ENCODE measurements around the gene MYZAP. TPM values are rescaled to one million over a fixed set of nuclear protein-coding genes. Genes with fewer than 3 reads are reported as not detected.

The MYZAP gene
- total and polyA plus RNA-seq, 10 donors = 4.1 to 26.2 (median 13.8) TPM

DNA sequence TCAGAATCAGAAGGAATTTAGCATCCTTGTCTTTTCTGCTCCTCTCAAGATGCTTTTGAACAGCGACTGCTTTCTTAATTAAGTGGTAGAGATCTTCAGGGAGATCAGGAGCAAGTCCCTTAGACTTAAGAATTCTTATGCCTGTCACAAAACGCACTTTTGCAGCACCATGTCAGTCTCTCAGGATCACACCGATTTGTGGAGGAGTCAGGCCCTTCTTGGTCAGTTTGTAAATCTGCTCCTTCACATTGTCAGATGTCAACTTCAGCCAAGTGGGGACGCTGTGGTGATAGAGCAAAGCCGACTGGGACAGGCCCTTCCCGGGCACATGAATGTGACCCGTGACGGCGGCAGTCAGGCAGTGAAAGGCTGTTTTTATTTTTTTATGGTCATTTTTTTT is 35.7 kb upstream of the MYZAP start:
- 86 to 96% (median 92%) methylated on average over 9 of the region's 9 CpGs for WGBS, 5 donors
- intact Hi-C loops (cut with DNase I; ENCODE audit: low total_unique reads) = loop anchor here (5.0 kb wide), 1 partner anchor 306 kb away; no protein-coding TSS in a partner anchor
- DNase-seq = no peak
- H3K36me3 ChIP-seq = no peaks in the 10 kb centered on the region
- no peak overlapping the region for H3K27ac ChIP-seq
- no peaks in the 10 kb centered on the region for H3K9me3 ChIP-seq
- H3K4me3 ChIP-seq = no peak overlapping the region
- H3K27me3 ChIP-seq (replicated peaks in 1 of 7) = peaks cover 0 to 5% (median 0%) of the 10 kb centered on the region in 7 donors
- peaks cover 0 to 16% (median 4%) of the 10 kb centered on the region in 6 donors for H3K4me1 ChIP-seq
- TF ChIP-seq POLR2A (IDR thresholded peaks at IDR 0.05) (no peak), POLR2AphosphoS5 (IDR thresholded peaks at IDR 0.05) (no peak)
- TF ChIP-seq, protein P1, sequence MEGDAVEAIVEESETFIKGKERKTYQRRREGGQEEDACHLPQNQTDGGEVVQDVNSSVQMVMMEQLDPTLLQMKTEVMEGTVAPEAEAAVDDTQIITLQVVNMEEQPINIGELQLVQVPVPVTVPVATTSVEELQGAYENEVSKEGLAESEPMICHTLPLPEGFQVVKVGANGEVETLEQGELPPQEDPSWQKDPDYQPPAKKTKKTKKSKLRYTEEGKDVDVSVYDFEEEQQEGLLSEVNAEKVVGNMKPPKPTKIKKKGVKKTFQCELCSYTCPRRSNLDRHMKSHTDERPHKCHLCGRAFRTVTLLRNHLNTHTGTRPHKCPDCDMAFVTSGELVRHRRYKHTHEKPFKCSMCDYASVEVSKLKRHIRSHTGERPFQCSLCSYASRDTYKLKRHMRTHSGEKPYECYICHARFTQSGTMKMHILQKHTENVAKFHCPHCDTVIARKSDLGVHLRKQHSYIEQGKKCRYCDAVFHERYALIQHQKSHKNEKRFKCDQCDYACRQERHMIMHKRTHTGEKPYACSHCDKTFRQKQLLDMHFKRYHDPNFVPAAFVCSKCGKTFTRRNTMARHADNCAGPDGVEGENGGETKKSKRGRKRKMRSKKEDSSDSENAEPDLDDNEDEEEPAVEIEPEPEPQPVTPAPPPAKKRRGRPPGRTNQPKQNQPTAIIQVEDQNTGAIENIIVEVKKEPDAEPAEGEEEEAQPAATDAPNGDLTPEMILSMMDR (IDR thresholded peaks at IDR 0.05 in 8 of 11, conservative IDR thresholded peaks at IDR 0.05 in 3 of 11) = no peak

DNA sequence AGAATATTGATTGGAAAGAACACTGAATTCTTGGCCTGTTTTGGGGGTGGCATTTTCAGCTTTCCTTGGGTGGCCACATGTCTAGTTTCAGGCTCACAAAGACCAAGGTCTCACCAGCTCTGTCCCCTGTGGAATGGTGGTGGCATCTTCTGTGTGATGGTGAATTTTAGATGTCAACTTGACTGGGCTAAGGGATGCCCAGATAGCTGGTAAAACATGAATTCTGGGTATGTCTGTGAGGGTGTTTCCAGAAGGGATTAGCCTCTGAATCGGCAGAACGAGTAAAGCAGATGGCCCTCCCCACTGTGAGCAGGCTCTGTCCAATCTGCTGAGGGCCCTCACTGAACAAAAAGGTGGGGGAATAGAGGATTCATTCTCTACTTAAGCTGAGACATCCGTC is 34.4 kb upstream of the MYZAP start:
- H3K27ac ChIP-seq = no peak overlapping the region
- H3K4me3 ChIP-seq = no peak overlapping the region
- peaks cover 0 to 10% (median 0%) of the 10 kb centered on the region in 7 donors for H3K27me3 ChIP-seq (replicated peaks in 1 of 7)
- H3K36me3 ChIP-seq = no peaks in the 10 kb centered on the region
- DNase-seq = no peak
- H3K4me1 ChIP-seq = peaks cover 0 to 16% (median 7%) of the 10 kb centered on the region in 6 donors
- TF ChIP-seq POLR2A (IDR thresholded peaks at IDR 0.05) (no peak), POLR2AphosphoS5 (IDR thresholded peaks at IDR 0.05) (no peak)
- TF ChIP-seq, protein P1 (IDR thresholded peaks at IDR 0.05 in 8 of 11, conservative IDR thresholded peaks at IDR 0.05 in 3 of 11) = no peak
- WGBS, 5 donors = 83 to 100% (median 93%) methylated on average over 2 to 3 of the region's 3 CpGs
- no peaks in the 10 kb centered on the region for H3K9me3 ChIP-seq
- intact Hi-C loops (cut with DNase I; ENCODE audit: low total_unique reads) = loop anchor here (5.0 kb wide), 1 partner anchor 305 kb away; no protein-coding TSS in a partner anchor

DNA sequence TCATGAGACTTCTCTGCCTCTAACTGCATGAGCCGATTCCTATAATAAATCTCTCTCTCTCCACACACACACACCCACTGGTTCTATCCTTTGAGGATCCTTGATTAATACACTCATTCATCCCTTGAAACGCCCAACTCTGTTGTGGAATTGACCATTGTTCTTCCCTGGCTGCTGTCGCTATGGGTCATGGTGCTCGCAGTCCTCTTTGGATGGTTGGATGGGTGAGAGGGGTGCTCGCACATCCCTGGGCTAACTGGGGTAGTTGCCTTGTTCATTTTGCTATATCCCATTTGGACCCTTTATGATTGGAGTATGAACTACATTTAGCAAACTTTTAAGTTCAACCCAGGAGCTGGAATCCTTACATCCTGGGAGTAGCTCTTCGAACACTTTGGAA is 33.9 kb upstream of the MYZAP start:
- intact Hi-C loops (cut with DNase I; ENCODE audit: low total_unique reads) = loop anchor here (5.0 kb wide), 1 partner anchor 304 kb away; no protein-coding TSS in a partner anchor
- DNase-seq = peak; percentile 3
- WGBS, 5 donors = 88 to 94% (median 92%) methylated on average over 6 of the region's 6 CpGs
- Histone ChIP-seq H3K27me3 (replicated peaks in 1 of 7) (peaks cover 0 to 13% (median 0%) of the 10 kb centered on the region in 7 donors), H3K27ac (no peak overlapping the region), H3K4me1 (peaks cover 0 to 17% (median 7%) of the 10 kb centered on the region in 6 donors), H3K36me3 (no peaks in the 10 kb centered on the region), H3K9me3 (no peaks in the 10 kb centered on the region), H3K4me3 (no peak overlapping the region)
- TF ChIP-seq, protein P1 (IDR thresholded peaks at IDR 0.05 in 8 of 11, conservative IDR thresholded peaks at IDR 0.05 in 3 of 11) = no peak
- TF ChIP-seq POLR2AphosphoS5 (IDR thresholded peaks at IDR 0.05) (no peak), POLR2A (IDR thresholded peaks at IDR 0.05) (no peak)

DNA sequence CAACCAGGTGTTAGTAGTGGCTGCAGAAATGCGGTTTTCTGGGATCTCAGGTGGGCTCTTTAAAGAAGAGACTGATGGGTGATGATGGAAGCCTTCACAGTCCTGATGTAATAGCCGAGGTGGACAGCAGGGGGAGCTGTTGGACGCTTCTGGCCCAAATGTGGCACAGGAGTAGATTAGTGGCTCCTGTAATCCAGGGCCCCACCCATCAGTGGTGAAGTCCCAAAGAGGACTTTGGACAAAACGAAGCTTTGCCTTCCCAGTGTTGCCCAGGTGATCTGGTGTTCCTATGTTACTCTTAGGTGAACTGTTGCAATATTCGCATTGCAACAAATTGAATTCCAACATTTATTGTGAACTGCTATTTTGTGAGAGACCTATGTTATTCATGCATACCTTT is 31.8 kb upstream of the MYZAP start:
- peaks cover 0 to 17% (median 8%) of the 10 kb centered on the region in 6 donors for H3K4me1 ChIP-seq
- H3K27ac ChIP-seq = no peak overlapping the region
- no peaks in the 10 kb centered on the region for H3K9me3 ChIP-seq
- WGBS, 5 donors = 18 to 25% (median 20%) methylated on average over 5 of the region's 5 CpGs
- H3K4me3 ChIP-seq = no peak overlapping the region
- no peak for TF ChIP-seq POLR2A (IDR thresholded peaks at IDR 0.05)
- TF ChIP-seq, protein P1 (IDR thresholded peaks at IDR 0.05 in 8 of 11, conservative IDR thresholded peaks at IDR 0.05 in 3 of 11) = peak; percentile 41 to 87 (median 80)
- DNase-seq = peak; percentile 83
- intact Hi-C loops (cut with DNase I; ENCODE audit: low total_unique reads) = loop anchor here (5.0 kb wide), 2 partner anchors 147 to 302 kb away; partner anchors contain the start of gene POLR2M
- H3K36me3 ChIP-seq = no peaks in the 10 kb centered on the region
- H3K27me3 ChIP-seq (replicated peaks in 1 of 7) = peaks cover 0 to 13% (median 0%) of the 10 kb centered on the region in 7 donors

Measured in spleen (tissue), 11 donors.